Measurements from ENCODE around the gene VAC14.
"Not testable (repeated sequence)": the region's sequence is repeated elsewhere in the genome, so short reads cannot be mapped to it uniquely, and the experiment has no call there.

VAC14 gene

DNA sequence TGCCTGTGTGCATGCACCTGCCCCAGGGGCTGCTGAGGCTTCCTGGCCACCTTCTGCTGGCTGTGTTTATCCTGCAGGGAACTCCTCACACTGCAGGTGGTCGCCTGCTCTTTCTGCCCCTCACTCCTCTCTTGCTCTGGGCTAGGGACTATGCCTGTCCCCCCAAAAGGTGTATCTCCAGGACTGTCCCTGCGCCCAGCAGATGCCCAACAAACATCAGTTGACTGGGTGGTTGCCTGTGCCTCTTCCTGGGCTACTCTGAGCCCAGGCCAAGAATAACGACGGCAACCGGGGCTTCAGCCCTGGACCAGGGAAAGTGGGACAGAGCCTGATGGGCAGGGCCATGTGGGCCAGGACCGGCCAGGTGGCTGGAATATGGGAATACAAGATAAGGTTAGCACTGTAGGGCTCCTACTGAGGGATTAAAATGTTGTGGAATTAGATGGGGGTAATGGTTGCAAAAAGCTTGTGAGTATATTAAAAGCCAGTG lies 55.4 kb downstream of the VAC14 start:
- DNase-seq = no peak

DNA sequence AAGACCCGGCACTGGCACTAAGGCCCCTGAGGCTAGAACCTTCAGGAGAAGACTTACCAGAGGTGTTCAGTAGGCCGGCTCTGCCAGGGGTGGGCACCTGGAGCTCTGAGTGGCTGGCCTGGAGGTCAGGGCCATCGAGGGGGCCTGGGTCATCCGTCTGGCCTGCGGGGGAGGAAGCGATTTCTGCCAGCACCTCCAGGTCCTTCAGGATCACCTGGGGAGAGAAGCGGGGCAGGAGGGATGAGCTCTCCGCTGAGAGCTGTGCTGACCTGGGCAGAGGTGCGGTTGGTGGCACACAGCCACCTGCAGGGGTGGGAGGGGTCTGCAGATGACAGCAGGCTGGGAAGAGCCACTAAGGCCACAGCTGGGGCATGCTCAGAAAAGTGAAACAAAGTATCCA lies 56.6 kb downstream of the VAC14 start:
- no peak for DNase-seq

DNA sequence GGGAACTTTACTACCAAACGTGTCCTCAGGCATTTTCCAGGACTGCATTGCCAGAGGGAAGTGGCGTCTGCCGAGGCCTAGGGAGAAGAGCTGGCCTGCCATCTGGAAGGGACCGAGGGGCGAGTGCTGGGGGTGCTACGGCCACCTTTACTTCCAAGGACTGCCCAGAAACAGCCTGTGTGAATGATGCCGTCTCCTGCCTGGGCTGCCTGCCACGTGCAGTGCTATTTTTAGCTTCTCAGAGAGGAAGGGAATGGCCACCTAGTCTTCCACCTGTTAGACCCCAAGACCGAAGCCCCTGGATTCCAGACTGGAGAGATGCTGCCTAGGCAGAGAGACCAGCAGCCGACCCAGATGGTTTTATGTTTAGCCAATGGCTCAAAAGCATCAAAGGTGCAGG lies 57.2 kb downstream of the VAC14 start:
- DNase-seq = no peak

DNA sequence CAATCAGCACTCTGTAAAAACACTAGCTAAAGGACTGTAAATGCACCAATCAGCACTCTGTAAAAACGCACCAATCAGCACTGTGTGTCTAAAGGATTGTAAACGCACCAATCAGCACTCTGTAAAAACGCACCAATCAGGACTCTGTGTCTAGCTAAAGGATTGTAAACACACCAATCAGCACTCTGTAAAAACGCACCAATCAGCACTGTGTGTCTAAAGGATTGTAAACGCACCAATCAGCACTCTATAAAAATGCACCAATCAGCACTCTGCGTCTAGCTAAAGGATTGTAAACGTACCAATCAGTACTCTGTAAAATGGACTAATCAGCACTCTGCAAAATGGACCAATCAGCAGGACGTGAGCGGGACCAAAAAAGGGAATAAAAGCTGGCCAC lies 58.0 kb downstream of the VAC14 start:
- not testable (repeated sequence) for DNase-seq

DNA sequence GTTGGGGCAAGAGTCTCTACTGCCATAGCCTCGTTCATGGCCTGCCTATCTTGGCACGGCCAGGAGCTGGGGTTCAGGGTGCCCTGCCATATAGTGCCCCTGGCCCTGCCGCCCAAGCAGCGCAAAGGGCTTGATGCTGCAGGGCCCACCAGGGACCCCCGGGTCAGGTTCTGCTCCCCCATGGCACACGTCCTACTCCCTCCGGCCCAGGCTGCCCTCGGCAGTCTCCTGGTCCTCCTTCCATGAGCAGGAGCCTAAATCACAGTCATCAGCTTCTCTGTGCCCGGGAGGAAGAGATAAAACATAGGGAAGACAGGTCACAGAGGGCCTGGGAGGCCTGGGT lies 59.2 kb downstream of the VAC14 start:
- no peak for DNase-seq

- DNase-seq = no peak
Measured at GRCh38 chr16:70740914-70741782, 59.8 kb downstream of the VAC14 start.

DNA sequence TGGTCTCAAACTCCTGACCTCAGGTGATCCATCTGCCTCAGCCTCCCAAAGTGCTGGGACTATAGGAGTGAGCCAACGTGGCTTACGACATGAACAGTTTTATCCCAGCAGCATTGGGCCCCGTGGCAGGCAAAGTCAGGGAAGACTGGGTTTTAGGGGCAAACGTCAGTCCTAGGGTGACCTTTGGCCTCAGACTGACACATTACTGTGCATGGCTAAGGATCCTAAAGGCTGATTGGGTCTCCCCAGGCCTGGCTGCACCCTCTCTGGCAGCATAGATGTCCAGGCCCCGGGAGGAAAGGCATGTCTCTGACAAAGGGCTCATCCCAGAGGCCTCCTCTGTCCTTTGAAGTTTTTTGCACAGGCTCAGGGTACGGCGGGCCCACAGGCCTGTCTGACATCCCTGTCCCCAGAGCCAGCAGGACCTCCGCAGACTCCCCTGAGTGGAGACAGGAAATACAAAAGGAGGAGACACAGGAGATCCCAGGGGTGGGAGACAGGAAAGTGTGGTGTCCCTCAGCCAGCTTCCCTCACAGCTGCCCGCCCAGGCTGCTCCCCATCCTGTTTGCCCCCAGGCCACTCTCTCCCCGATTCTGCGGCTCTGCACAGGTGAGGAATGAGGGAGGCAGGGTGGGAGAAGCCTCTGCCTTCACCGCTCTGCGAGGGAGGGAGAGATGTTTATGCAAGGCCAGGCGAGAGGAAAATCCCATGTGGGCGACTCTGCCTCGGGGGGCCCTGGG lies 60.6 kb downstream of the VAC14 start:
- DNase-seq = no peak

DNA sequence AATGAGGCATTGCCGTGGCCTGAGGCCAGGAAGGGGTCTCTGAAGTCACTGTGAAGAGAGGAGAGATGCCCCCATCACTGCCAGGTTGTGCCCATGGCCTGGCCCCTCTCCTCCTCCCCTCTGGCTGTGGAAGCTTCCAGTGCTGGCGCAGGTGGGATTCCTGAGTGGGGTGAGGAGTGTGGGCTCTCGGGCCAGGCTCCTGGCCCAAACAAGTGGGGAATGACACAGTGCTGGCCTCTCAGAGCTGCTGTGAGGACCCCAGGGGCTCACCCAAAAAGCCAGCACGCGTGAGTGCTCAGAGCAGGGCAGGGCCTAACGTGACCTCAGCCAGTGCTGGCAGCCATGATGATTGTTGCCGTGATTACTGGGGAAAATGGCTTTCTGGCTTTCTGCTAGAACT lies 61.6 kb downstream of the VAC14 start:
- DNase-seq = no peak

GRCh38 chr16:70738083-70738977 lies 62.6 kb downstream of the VAC14 start:
- DNase-seq = peak in 25 of 56 donors; percentile 10 to 56 (median 22)

DNA sequence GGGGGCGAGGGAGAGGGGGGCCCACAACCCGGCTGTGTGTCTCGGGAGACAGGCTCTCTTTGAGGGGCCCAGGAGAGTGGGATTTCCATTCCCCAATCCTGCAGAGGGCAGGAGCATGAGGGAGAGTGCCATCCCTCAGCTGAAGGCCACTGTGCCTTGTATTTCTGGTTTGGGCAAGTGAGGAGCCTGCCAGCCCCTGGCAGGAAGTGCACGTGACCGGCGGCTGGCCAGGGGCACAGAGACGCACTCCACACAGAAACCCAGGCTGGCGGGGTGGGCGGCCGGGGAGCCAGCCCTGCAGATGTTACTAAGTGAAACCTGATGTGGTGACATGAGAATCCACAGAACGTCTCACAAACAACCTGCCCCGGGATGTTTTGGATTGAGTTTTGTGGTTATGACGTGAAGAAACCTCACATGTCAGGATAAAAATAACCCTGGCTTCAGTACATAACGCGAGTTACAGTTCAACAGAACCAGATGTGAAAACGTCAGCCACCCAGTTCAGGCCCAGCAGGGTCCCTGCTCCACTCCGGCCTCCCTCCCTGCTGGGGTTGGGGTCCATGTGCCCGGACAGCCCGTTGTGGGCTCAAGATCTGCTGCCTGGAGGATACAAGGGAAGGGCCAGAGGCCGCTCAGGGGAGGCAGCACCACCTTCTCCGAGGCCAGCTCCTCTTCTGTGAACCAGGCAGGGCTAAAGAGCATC lies 63.4 kb downstream of the VAC14 start:
- DNase-seq = peak in 15 of 56 donors; percentile 10 to 55 (median 23)

DNA sequence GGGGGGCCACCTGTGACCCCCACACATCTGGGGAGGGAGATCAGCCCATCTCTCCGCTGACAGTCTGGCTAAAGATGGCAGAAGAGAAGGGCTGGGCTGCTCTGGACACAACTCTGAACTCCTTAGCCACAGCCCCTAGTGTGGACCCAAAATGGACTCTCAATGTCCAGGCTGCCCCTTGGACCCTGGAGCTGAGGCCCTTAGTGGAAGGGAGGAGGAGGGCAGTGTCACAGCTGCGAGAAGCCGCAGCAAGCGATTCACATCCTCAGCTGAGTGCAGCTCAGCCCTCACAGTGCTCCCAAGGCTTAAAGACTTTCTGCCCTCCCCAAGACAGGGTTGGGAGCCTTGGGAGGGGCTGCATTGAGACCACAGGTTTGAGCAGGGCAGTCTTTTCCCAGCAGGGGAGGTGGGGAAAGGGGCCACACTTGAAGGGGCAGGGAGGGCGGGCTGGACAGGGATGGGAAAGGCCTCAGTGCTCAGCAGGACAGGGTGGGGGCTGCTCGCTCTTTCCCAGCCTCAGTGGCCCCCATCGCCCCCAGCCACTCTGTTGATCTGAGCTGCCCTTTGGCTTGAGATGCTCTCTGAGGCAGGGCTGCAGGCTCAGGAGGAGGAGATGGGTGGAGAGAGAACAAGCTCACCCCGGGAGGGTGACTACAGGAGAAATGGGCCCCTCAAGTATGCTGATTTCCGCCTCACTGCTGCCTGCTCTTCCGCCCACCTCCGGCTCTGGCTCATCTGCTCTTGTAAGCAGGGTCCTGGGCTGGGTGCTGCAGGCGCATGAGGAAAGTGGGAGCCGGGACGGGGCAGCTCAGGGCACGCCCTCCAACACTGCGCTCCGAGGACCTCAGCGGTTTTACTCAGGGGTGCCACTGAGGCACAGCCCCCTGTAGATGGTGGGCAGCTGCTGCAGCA lies 64.2 kb downstream of the VAC14 start:
- no peak for DNase-seq

GRCh38 chr16:70735141-70735979 lies 65.6 kb downstream of the VAC14 start:
- DNase-seq = no peak

- no peak for DNase-seq
Measured at GRCh38 chr16:70734522-70735095, 66.3 kb downstream of the VAC14 start.

DNA sequence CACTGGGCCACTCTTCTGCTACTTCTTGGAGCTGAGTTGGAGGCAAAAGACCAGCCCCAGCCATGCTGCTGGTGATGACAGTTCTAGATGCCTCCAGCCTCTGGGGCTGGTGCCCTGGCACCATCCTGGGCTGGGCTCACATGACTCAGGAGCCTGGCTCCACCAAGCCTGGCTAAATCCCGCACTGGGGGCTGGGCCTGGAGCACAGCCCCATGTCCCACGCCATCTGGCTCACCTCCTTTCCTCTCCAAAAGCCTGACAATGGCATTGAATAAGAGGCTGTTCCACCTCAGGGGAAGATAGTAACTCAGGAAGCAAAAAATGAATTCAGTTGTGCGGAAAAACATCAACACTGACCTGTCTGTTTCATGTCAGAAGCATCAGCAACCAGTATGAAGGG lies 70.0 kb downstream of the VAC14 start:
- DNase-seq = peak in 17 of 56 donors; percentile 10 to 64 (median 18)

DNA sequence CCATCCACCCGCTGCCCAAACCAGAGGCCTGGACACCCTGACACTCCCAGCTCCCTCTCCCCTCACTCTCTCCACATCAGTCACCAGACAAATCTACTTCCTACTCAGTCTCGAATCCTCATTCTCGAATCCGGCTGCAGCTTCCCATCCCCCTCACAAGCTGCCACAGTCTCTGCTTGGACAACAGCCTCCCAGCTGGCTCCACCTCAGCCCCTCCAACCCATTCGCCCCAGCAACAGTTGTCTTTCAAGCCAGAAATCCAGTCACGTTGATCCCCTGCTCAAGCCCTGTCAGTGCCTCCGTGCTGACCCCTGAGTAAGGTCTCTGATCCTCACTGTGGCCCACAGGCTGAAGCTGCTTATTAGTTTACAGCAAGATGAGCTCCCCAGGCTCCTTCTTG lies 70.9 kb downstream of the VAC14 start:
- DNase-seq = peak in 24 of 56 donors; percentile 9 to 56 (median 22)

- DNase-seq = no peak
Measured at GRCh38 chr16:70729292-70729691, 71.7 kb downstream of the VAC14 start.

GRCh38 chr16:70728150-70728549 lies 72.8 kb downstream of the VAC14 start:
- DNase-seq = no peak

DNA sequence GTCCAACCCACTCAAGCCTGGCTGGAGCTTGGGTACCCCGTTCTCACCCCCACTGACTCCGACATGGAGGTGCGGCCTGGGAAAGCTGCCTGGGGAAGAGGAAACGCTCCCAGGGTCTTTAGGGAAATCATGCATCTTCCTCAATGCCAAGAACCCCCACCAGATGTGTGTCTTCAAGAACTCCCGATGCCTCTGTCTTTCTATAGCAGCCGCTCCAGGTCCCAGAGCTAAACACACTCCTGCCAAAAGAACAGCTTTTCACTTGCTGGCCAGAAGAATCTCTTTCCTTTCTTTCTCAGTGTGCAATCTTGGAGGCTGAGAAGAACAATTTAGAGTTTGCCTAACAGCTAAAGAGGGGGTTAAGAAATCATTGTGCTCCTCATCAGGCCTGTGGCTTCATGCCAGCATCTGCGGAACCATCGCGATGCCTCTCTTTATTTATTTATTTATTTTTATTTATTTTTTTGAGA lies 74.0 kb downstream of the VAC14 start:
- no peak for DNase-seq

Data from nucleus accumbens (tissue), 56 donors.